ENCODE measurements around the gene CYP2D6. TPM values are rescaled to one million over a fixed set of nuclear protein-coding genes. Genes with fewer than 3 reads are reported as not detected.

Gene CYP2D6
- total and polyA plus RNA-seq, 2 of the 8 experiments (the other 6 are each of a cell fraction or from before 2014, with no cell fraction given), result 0.93 to 1.7 TPM

- TF ChIP-seq ATF2 (IDR thresholded peaks at IDR 0.05; ENCODE audit: low read length) (no peak), TAF7 (optimal IDR thresholded peaks at IDR 0.05; ENCODE audit: borderline replicate concordance, low read depth, low read length) (no peak), YY1 (IDR thresholded peaks at IDR 0.05; ENCODE audit: low read depth, low read length) (no peak), SUZ12 (IDR thresholded peaks at IDR 0.05; ENCODE audit: low read length) (no peak), RNF2 (IDR thresholded peaks at IDR 0.05; ENCODE audit: borderline replicate concordance, low read depth, low read length, missing control alignments, poor library complexity, severe bottlenecking) (no peak)
Observed at GRCh38 chr22:42155053-42155543, 24.5 kb upstream of the CYP2D6 start (continued).

All from H1 (cell line).